A673 (cell line): ENCODE measurements around the gene FAM83F.

ENCODE experiments used
- CTCF ChIP-seq: fragments of 300-800, 200-600 bp; sonication (generic); conservative IDR thresholded peaks from 2 replicates; pipeline ENCODE4 v1.5.1; 2017; ENCODE audit warnings: low read depth, mild to moderate bottlenecking, antibody characterized with exemption, low read length, moderate library complexity, mixed read lengths
- EZH2 ChIP-seq: fragments of 200-600 bp; sonication (generic); IDR thresholded peaks from 2 replicates; pipeline ENCODE4 v1.6.1; 2017; ENCODE audit warnings: borderline replicate concordance, low read depth, mild to moderate bottlenecking, mixed read lengths, antibody characterized with exemption, low read length; ENCODE audit not compliant: poor library complexity, severe bottlenecking

- TF ChIP-seq CTCF: peak; percentile 87
- TF ChIP-seq EZH2: no peak
These were observed 29.7 kb downstream of the FAM83F start for GRCh38 chr22:40024201-40025061.
